CD4-positive, alpha-beta T cell treated with Interferon alpha-2 for 1 hour (primary cell): ENCODE results near the gene TPST2.
"Not testable (repeated sequence)": the region's sequence is repeated elsewhere in the genome, so short reads cannot be mapped to it uniquely, and the experiment has no call there.

ENCODE experiments used
- DNase-seq, 2 donors: peaks; one replicate each; pipeline ENCODE4 v3.0.0-alpha.2; 2020 to 2022

Gene TPST2

DNA sequence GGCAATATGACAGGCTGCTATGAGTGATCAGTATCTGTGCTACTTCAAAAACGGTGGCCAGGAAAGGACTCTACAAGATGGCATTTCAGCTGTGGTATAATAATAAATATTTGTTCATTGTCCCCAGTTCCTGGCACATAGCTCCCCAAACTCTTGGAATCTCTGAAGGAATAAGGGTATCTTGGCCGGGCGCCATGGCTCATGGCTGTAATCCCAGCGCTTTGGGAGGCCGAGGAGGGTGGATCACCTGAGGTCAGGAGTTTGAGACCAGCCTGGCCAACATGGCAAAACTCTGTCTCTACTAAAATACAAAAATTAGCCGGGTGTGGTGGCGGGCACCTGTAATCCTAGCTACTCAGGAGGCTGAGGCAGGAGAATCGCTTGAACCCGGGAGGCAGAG is 61.4 kb downstream of the TPST2 start:
- DNase-seq, result not testable (repeated sequence)

DNA sequence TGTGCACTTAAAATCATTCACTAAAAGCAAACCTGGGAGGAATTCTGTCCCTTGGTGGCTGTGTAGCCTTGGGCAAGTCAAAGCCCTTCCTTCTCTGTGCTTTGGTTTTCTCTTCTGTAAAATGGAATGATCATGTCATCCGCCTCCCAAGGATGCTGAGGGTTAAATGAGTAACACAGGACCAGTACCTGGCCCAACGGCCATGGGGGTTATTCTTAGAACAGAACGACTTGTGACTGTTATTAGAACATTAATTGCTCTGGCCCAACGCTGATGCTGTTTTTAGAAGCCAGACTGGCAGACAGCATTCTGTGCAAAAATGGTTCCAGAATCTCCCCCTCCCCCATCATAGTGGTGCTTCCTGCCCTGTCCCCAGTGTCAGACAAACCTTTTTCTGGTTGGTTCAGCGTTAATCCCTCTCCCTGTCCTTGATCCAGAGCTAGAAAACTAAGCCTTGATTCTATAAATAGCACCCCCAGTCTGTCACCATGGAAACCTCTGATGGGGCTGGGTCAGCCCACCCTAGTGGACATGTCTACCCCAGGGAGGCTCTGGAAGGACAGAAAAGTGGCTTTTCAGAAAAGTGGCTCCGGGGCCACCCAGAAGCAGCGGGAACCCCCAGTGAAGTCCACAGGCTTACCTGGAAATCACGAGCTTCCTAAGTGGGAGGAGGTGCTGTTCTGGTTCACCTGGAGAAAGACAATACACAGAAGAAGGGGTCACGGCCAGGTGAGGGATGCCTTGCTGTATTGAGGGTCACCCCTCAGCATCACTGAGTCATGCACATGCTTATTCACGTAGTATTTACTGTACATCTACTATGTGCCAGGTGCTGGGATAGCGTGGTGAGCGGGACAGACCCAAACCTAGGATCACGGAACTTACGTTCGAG is 62.1 kb downstream of the TPST2 start:
- DNase-seq, result no peak

- no peak for DNase-seq
These were observed 62.8 kb downstream of the TPST2 start for GRCh38 chr22:26527167-26527566.

- DNase-seq, result no peak
These were observed 63.9 kb downstream of the TPST2 start for GRCh38 chr22:26525946-26526564.

DNA sequence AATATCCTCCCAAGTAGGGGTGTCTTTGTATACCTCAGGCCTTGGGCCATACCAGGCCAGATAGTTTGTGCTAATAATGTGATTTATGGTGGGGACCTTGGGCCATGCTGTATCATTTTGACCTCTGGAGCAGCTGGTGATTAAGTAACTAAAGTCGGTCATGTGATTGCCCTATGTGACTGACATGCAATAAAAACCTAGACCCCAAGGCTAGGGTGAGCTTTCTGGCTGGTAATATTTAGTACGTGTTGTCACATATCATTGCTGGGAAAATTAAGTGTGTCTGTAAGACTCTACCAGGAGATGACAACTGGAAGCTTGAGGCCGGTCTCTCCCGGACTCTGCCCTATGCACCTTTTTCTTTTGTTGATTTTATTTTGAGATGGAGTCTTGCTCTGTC is 65.1 kb downstream of the TPST2 start:
- no peak for DNase-seq

DNA sequence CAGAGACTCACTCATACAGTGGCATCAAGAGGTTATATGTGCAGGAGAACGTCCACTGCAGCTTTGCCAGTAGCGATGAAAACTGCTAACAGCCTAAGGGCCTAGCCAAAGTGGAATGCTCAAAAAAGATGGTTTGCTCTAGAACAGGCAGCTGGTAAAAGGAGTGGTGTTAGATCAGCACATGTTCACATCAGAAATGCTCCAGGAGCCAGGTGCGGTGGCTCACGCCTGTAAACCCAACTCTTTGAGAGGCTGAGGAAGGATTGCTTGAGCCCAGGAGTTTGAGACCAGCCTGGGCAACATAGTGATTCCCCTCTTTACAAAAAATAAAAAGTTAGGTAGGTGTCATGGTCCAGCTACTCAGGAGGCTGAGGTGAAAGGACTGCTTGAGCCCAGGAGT is 67.3 kb downstream of the TPST2 start:
- DNase-seq, result no peak

GRCh38 chr22:26522012-26522411 is 67.9 kb downstream of the TPST2 start:
- no peak for DNase-seq

DNA sequence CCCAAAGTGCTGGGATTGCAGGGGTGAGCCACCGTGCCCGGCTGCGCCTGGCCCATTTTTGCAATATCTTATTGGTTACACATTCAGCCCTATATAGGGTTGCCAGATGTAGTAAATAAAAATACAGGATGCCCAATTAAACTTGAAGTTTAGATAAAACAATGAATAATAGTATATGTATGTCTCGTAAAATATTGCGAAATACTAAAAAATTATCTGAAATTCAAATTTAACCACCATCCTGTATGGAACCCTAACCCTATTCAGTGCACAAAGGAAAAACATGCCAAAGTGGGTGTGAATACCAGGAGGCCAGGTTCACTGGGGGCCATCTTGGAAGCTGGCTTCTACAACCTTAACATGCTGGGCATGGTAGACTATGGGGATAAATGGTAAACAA is 72.5 kb downstream of the TPST2 start:
- no peak for DNase-seq

DNA sequence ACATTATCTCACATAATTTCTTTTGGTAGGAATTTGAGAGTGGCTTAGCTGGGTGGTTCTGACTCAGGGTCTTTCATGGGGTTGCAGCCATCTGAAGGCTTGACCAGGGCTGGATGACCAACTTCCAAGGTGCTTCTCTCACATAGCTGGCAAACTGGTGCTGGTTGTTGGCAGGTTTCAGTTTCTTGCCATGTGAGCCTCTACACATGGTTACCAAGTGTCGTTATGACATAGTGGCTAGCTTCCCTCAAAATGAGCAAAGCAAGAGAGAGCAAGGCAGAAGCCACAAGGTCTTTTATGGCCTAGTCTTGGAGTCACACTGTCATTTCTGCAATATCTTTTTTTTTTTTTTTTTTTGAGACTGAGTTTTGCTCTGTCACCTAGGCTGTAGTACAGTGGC is 73.4 kb downstream of the TPST2 start:
- DNase-seq, result no peak

GRCh38 chr22:26515931-26516330 is 74.0 kb downstream of the TPST2 start:
- DNase-seq, result no peak

DNA sequence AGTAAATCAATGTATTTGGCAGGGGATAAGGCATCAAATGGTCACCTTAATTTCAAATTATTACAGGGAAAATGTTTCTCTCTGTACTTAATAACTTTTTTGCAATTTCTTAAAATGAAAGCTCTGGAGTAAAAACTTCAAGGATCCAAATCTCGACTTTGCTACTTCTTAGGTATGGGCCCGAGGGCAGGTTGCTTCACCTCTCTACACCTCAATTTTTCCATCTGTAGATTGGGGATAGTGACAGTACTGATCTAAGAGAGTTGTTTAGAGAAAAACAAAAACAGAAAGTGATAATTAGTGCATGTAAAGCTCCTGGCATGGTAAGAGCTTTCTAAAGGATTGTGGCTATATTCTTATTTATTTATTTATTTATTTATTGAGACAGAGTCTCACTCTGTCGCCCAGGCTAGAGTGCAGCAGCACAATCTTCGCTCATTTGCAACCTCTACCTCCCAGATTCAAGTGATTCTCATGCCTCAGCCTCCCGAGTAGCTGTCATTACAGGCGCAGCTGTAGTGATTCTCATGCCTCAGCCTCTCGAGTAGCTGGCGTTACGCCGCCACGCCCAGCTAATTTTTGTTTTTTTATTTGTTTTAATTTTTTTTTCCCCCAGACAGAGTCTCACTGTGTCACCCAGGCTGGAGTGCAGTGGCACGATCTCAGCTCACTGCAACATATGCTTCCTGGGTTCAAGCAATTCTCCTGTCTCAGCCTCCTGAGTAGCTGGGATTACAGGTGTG is 75.3 kb downstream of the TPST2 start:
- DNase-seq, result no peak

- no peak for DNase-seq
These were observed 76.1 kb downstream of the TPST2 start for GRCh38 chr22:26513838-26514237.

GRCh38 chr22:26512149-26512793 is 77.7 kb downstream of the TPST2 start, which contains the start of gene TFIP11:
Gene TFIP11, minus strand, starts transcription at chr22:26512473. Its CDS starts 2,201 bp downstream, at chr22:26510272.
- peak; percentile 83 to 90 for DNase-seq

- DNase-seq, result no peak
These were observed 81.8 kb downstream of the TPST2 start for GRCh38 chr22:26508148-26508547.

DNA sequence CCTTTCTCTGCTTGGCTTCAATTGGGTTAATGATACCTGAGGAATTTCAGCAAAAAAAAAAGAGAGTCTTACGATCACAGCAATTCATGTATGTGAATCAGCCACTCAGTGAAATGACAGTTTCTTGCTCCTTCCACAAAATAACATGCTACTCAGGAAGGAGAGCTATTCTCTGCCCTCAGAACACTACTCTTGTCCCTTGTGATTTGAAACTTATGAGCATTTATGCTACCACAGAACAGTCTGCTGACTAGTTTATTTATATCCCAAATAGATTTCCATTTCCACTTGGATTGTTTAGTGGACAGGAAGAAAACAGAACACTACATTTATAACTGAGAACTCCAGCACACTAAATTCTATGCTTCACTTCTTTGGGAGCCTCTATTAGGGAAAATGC is 86.2 kb downstream of the TPST2 start:
- DNase-seq, result no peak

DNA sequence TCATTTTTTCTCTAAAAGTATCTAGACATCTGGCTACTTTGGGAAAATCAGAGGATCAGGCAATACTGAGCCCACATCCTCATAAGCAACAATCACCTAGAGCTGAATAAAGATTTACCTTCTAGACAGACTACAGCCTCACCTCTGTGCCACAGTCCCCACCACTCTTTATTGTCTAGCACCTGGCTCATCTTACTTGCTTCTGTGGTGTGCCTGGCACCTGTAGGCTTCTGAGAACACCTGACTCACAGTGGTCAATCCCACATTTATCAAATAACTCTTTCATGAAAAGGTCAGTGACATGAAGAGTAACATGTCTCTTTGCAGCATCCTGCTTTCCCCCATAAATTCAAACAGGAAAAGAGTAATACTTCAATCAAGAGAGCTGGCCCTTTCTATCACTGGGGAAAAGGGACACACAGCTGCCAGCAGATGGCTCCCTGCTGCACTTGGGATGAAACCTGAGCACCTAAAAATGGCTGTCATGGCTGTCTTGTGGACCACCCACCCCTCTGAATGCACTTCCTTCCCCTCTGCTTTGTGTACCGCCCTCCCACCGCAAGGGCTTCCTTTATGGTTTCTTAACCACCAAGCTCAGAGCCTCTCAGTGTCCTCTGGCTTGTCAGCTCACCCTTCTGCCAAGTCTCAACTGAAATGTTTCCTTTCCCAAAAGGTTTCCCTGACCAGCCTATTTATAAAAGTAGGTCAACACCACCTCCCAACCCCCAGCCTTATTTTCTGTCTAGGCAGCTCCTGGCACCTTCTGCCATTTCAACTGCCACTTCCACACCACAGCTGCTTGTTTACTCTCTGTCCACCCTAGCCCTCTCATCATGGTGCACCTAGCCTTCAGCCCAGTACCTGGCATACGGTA is 87.0 kb downstream of the TPST2 start:
- DNase-seq, result peak; percentile 75 to 79

- no peak for DNase-seq
These were observed 87.9 kb downstream of the TPST2 start for GRCh38 chr22:26501996-26502395.

GRCh38 chr22:26499188-26499703 is 90.7 kb downstream of the TPST2 start:
- DNase-seq, result no peak

DNA sequence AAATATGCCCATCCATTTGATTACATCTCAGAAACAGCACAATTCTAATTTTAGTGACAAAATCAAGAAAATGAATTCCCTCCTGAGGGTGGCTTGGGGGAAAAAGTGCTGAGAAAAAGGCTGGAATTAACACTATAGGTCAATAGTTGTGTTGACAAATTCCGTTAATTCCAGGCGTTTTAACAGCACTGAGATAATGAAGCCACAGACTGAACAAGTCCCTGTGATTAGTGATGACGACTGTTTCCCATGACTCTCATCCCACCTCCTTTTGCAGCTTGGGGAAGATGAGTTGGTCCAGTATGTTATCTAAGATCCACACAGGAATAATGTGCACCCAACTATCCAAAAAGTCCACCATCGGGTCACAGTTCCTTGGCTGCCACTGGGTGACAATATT is 93.5 kb downstream of the TPST2 start:
- no peak for DNase-seq

- DNase-seq, result no peak
These were observed 95.4 kb downstream of the TPST2 start for GRCh38 chr22:26494506-26494905.

DNA sequence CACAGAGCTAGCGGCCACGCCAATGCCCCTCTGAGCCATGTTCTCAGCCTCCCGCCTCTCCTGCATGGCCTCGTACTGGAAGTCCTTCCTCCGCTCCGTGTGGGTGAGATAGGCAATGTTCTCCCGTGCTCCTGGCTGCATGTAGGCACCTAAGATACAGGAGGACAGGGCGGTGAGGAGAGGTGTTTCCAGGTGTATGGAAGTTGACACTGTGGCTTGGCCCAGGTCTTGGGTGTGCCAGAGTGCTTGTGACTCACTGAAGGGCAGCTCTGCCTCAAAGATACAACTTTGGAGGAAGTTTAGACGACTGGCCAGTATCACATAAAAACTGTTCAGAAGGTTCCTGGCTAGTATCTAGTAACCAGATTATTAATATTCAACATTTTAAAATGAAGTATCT is 97.7 kb downstream of the TPST2 start:
- DNase-seq, result no peak
